H1 (cell line): ENCODE results near the gene CSRP1. TPM values are rescaled to one million over a fixed set of nuclear protein-coding genes. Genes with fewer than 3 reads are reported as not detected.

Experiments used
- CTCF ChIA-PET: fragments of 300-600 bp; sonication (Branson Sonifier 250); formaldehyde crosslinking; loops from one replicate; lab custom pipeline; 2021; ENCODE audit not compliant: partially characterized antibody; lab: Charles Lee
- POLR2A ChIA-PET: fragments of 300-600 bp; sonication (Branson Sonifier 250); formaldehyde crosslinking; loops from one replicate; lab custom pipeline; 2021; ENCODE audit warnings: inconsistent platforms; ENCODE audit not compliant: partially characterized antibody; lab: Charles Lee
- DNase-seq, 2 experiments: peaks; one replicate each; pipeline versions ENCODE4 v3.0.0 to v3.0.0-alpha.2; 2010 to 2022; ENCODE audit warnings: low spot score in 2 of 2, low read depth in 1 of 2, mixed read lengths in 1 of 2
- FAIRE-seq: peaks from 2 replicates; lab custom pipeline; 2011; peaks lifted over from hg19 to GRCh38; lab: Jason Lieb, UNC
- H2AFZ ChIP-seq: 2 replicates; pipeline ENCODE4 v1.8.1; 2012; ENCODE audit warnings: low read length, inconsistent platforms
- H2AK5ac ChIP-seq: 2 replicates; pipeline ENCODE4 v1.6.1; 2013; ENCODE audit warnings: low read depth, low read length
- H2BK120ac ChIP-seq: replicated peaks from 2 replicates; pipeline ENCODE3; 2013; ENCODE audit warnings: low read depth, low read length, inconsistent platforms
- H2BK12ac ChIP-seq: 2 replicates; pipeline ENCODE4 v1.6.1; 2013; ENCODE audit warnings: low read depth, low read length
- H2BK15ac ChIP-seq: 2 replicates; pipeline ENCODE4 v1.6.1; 2013; ENCODE audit warnings: low read length
- H2BK20ac ChIP-seq: 2 replicates; pipeline ENCODE4 v1.6.1; 2013; ENCODE audit warnings: low read length
- H2BK5ac ChIP-seq: 2 replicates; pipeline ENCODE4 v1.6.1; 2013; ENCODE audit warnings: low read depth, low read length
- H3K14ac ChIP-seq: 2 replicates; pipeline ENCODE4 v1.6.1; 2013; ENCODE audit warnings: inconsistent platforms; ENCODE audit not compliant: insufficient read length
- H3K18ac ChIP-seq: 2 replicates; pipeline ENCODE4 v1.6.1; 2013; ENCODE audit warnings: low read length; ENCODE audit errors: extremely low read depth
- H3K23ac ChIP-seq: 2 replicates; pipeline ENCODE4 v1.6.1; 2013; ENCODE audit warnings: inconsistent platforms; ENCODE audit not compliant: insufficient read length
- H3K23me2 ChIP-seq: 2 replicates; pipeline ENCODE4 v1.6.1; 2013; ENCODE audit warnings: low read depth, low read length
- H3K27ac ChIP-seq: 2 replicates; pipeline ENCODE4 v1.6.1; 2011; ENCODE audit warnings: low read depth, low read length, inconsistent platforms
- H3K27me3 ChIP-seq, 4 experiments: replicated peaks in 1 of 4; 1 replicate in 1 of 4; 2 replicates in 3 of 4; pipeline versions ENCODE4 v1.6.1 to v1.8.1; 2011 to 2013; ENCODE audit warnings: low read length in 3 of 4, mild to moderate bottlenecking in 3 of 4, inconsistent platforms in 2 of 4, mixed read lengths in 2 of 4, moderate library complexity in 1 of 4; ENCODE audit not compliant: control insufficient read depth in 3 of 4, insufficient read depth in 3 of 4; ENCODE audit errors: extremely low read depth in 1 of 4
- H3K36me3 ChIP-seq, 4 experiments: 2 replicates each; pipeline versions ENCODE4 v1.6.1 to v1.8.1; 2011 to 2013; ENCODE audit warnings: mild to moderate bottlenecking in 4 of 4, low read length in 3 of 4, moderate library complexity in 2 of 4, control low read depth in 1 of 4, inconsistent platforms in 1 of 4; ENCODE audit not compliant: insufficient read depth in 4 of 4, control insufficient read depth in 2 of 4
- H3K4ac ChIP-seq: replicated peaks from 2 replicates; pipeline ENCODE3; 2013; ENCODE audit warnings: low read length, low read depth, mixed read lengths, inconsistent platforms; ENCODE audit not compliant: insufficient read length
- H3K4me1 ChIP-seq, 4 experiments: replicated peaks in 1 of 4; 1 replicate in 1 of 4; 2 replicates in 3 of 4; pipeline versions ENCODE4 v1.6.1 to v1.8.1; 2011 to 2013; ENCODE audit warnings: low read length in 3 of 4, inconsistent platforms in 2 of 4, mixed read lengths in 1 of 4; ENCODE audit not compliant: insufficient read depth in 4 of 4, control insufficient read depth in 3 of 4
- H3K4me2 ChIP-seq, 2 experiments: 2 replicates each; pipeline versions ENCODE4 v1.6.1 to v1.8.1; 2011 to 2013; ENCODE audit warnings: low read depth in 2 of 2, low read length in 2 of 2, control low read depth in 1 of 2, inconsistent platforms in 1 of 2, mild to moderate bottlenecking in 1 of 2; ENCODE audit not compliant: insufficient read depth in 1 of 2
- H3K4me3 ChIP-seq, 4 experiments: fragments of 200-600, 300-600 bp in 1 of 4; sonication (generic), shearing (Covaris generic), sonication (Bioruptor Twin) in 1 of 4; 2 replicates each; pipeline versions ENCODE4 v1.5.1 to v1.8.1; 2011 to 2016; ENCODE audit warnings: low read length in 4 of 4, low read depth in 3 of 4, control low read depth in 2 of 4, inconsistent platforms in 2 of 4, mild to moderate bottlenecking in 2 of 4, mixed read lengths in 1 of 4, moderate library complexity in 1 of 4; ENCODE audit not compliant: insufficient read depth in 2 of 4; ENCODE audit errors: extremely low read depth in 1 of 4
- H3K56ac ChIP-seq: replicated peaks from 2 replicates; pipeline ENCODE3; 2013; ENCODE audit warnings: low read depth, mild to moderate bottlenecking, mixed read lengths, low read length, inconsistent platforms; ENCODE audit not compliant: insufficient read length
- H3K79me1 ChIP-seq: 2 replicates; pipeline ENCODE4 v1.6.1; 2013; ENCODE audit warnings: low read depth, low read length, control low read depth
- H3K79me2 ChIP-seq, 2 experiments: 2 replicates each; pipeline versions ENCODE4 v1.6.1 to v1.8.1; 2012 to 2013; ENCODE audit warnings: low read length in 2 of 2, mild to moderate bottlenecking in 2 of 2, inconsistent platforms in 1 of 2; ENCODE audit not compliant: insufficient read depth in 2 of 2, control insufficient read depth in 1 of 2
- H3K9ac ChIP-seq, 4 experiments: replicated peaks in 1 of 4; 1 replicate in 1 of 4; 2 replicates in 3 of 4; pipeline versions ENCODE4 v1.6.1 to v1.8.1; 2011 to 2013; ENCODE audit warnings: low read depth in 3 of 4, low read length in 3 of 4, control low read depth in 2 of 4, mild to moderate bottlenecking in 2 of 4, moderate library complexity in 2 of 4, inconsistent platforms in 1 of 4; ENCODE audit errors: extremely low read depth in 1 of 4
- H3K9me3 ChIP-seq, 2 experiments: 2 replicates each; pipeline versions ENCODE4 v1.6.1 to v1.8.1; 2012 to 2013; ENCODE audit warnings: mild to moderate bottlenecking in 2 of 2, moderate library complexity in 2 of 2, control low read depth in 1 of 2, inconsistent platforms in 1 of 2, low read depth in 1 of 2, low read length in 1 of 2, mixed read lengths in 1 of 2; ENCODE audit not compliant: insufficient read depth in 2 of 2
- H4K20me1 ChIP-seq, 2 experiments: replicated peaks in 1 of 2; 2 replicates each; pipeline versions ENCODE3 to v1.8.1; 2011 to 2013; ENCODE audit warnings: inconsistent platforms in 2 of 2, low read length in 2 of 2, mild to moderate bottlenecking in 1 of 2; ENCODE audit not compliant: insufficient read depth in 2 of 2, control insufficient read depth in 1 of 2
- H4K5ac ChIP-seq: 2 replicates; pipeline ENCODE4 v1.6.1; 2013; ENCODE audit warnings: low read length, low read depth, mixed read lengths, inconsistent platforms; ENCODE audit not compliant: insufficient read length
- H4K8ac ChIP-seq: 2 replicates; pipeline ENCODE4 v1.8.0; 2013; ENCODE audit warnings: mild to moderate bottlenecking, moderate library complexity, low read length, inconsistent platforms; ENCODE audit not compliant: insufficient read depth; ENCODE audit errors: extremely low read depth
- H4K91ac ChIP-seq: replicated peaks from 2 replicates; pipeline ENCODE3; 2013; ENCODE audit warnings: low read length, mixed read lengths, inconsistent platforms; ENCODE audit not compliant: insufficient read length
- EZH2 ChIP-seq: fragments of 200-600 bp; sonication (generic); IDR thresholded peaks from 2 replicates; pipeline ENCODE4 v1.7.1; 2012; ENCODE audit warnings: low read depth, mild to moderate bottlenecking, moderate library complexity, low read length, inconsistent platforms; ENCODE audit not compliant: severe bottlenecking
- RBBP5 ChIP-seq: IDR thresholded peaks from 2 replicates; pipeline ENCODE4 v1.7.1; 2012; ENCODE audit warnings: low read depth, mild to moderate bottlenecking, inconsistent platforms, low read length, moderate library complexity, borderline replicate concordance
- WGBS, 2 experiments: shearing (Covaris generic) in 1 of 2; methylation state at CpG; one replicate each; pipeline versions ENCODE4 v1.1.6 to v1.1.7; 2013 to 2015; ENCODE audit warnings: low lambda C conversion rate in 2 of 2, mixed read lengths in 2 of 2, inconsistent platforms in 1 of 2, low coverage in 1 of 2, missing lambda C conversion rate in 1 of 2; ENCODE audit not compliant: insufficient replicate concordance in 2 of 2, insufficient coverage in 1 of 2, insufficient read length in 1 of 2; ENCODE audit errors: extremely low coverage in 1 of 2, missing lambda C conversion rate in 1 of 2; 5-methylcytosine and 5-hydroxymethylcytosine counted together
- polyA plus RNA-seq, 7 experiments: library from polyadenylated mRNA; depleted of rRNA in 3 of 7; stranded (reverse) in 5 of 7; unstranded in 2 of 7; fragments of >200 nt in 5 of 7; fragments of 200-250 nt in 2 of 7; gene quantifications; 1 replicate in 5 of 7; 2 replicates in 1 of 7; 4 replicates in 1 of 7; pipeline versions ENCODE4 v1.2.1 to v1.2.3, GENCODE V29; 2011 to 2013; ENCODE audit warnings: missing spikeins in 2 of 7, mixed read lengths in 2 of 7
- total RNA-seq: library from RNA; stranded (reverse); fragmentation: NEBNext Ultra II Directional; extraction: Animal tissue kit (Norgen Biotek cat#: 25700); gene quantifications from 2 replicates; pipeline ENCODE4 v1.2.1, GENCODE V29; 2021

Gene CSRP1
- total and polyA plus RNA-seq, 2 of the 8 experiments (the other 6 are each of a cell fraction or from before 2014, with no cell fraction given), result 14.2 to 22.3 TPM

- Histone ChIP-seq H2AFZ (0 out of 2 replicates have a peak overlapping the region, but pooled peaks have one; percentile 43), H4K5ac (no peak overlapping the region), H4K91ac (no peak overlapping the region), H2BK5ac (no peak overlapping the region), H2BK120ac (no peak overlapping the region), H3K14ac (no peak overlapping the region), H3K79me2 (no peaks in the 10 kb centered on the region), H3K4me2 (peak overlapping the region; percentile 92 to 94), H3K18ac (no peak overlapping the region), H4K20me1 (no peaks in the 10 kb centered on the region), H2BK15ac (no peak overlapping the region), H3K36me3 (no peaks in the 10 kb centered on the region), H3K9me3 (no peaks in the 10 kb centered on the region), H3K4me1 (peaks cover 2 to 5% (median 3%) of the 10 kb centered on the region in 4 experiments; a peak in 5 of 7 replicates), H3K56ac (no peak overlapping the region), H2BK20ac (no peak overlapping the region), H3K4ac (no peak overlapping the region), H2AK5ac (no peak overlapping the region), H3K23me2 (peaks cover 14% of the 10 kb centered on the region; the same call in 1 of the 2 replicates), H3K23ac (no peak overlapping the region), H3K79me1 (no peaks in the 10 kb centered on the region), H2BK12ac (no peak overlapping the region), H3K9ac (peak overlapping the region in 1 of 4 experiments; percentile 7; a peak in 1 of 7 replicates), H3K27ac (no peak overlapping the region), H3K27me3 (peaks cover 2 to 36% (median 29%) of the 10 kb centered on the region in 4 experiments), H4K8ac (no peak overlapping the region), H3K4me3 (peak overlapping the region; percentile 46 to 83 (median 72))
- DNase-seq (peak in 1 of 2 experiments; percentile 78), FAIRE-seq (no peak)
- ChIA-PET POLR2A (interaction anchor here (1.0 to 1.6 kb wide), 2 partner anchors 26 to 112 kb away, joined by 4 to 6 read pairs; no protein-coding TSS in a partner anchor), CTCF (interaction anchor here (0.6 to 43.8 kb wide), 11 partner anchors 11 to 597 kb away, joined by 3 to 929 read pairs (median 6); partner anchors contain the start of gene CSRP1)
- WGBS, 2 experiments, result 21% methylated on average over 4 of the region's 6 CpGs; no CpG with 5 or more reads in 1 of the 2 experiments
- TF ChIP-seq EZH2, result no peak
- TF ChIP-seq RBBP5, result no peak
These were observed 31.1 kb upstream of the CSRP1 start for GRCh38 chr1:201537891-201538611.
